Endothelial cell of umbilical vein (primary cell): ENCODE data around the gene FGF19. TPM values are rescaled to one million over a fixed set of nuclear protein-coding genes. Genes with fewer than 3 reads are reported as not detected.

Experiments used
- BruUV-seq: library from RNA; stranded (reverse); fragments of 400-500 nt; replicated peaks from 2 replicates; lab custom pipeline; 2021; lab: Mats Ljungman, UMichigan
- CTCF ChIA-PET: fragments of 300-600, 350-600 bp; sonication (Branson Sonifier 250); formaldehyde crosslinking; loops from one replicate; lab custom pipeline; 2021; ENCODE audit warnings: antibody characterized with exemption, inconsistent platforms; lab: Charles Lee
- POLR2A ChIA-PET: fragments of 300-600, 350-600 bp; sonication (Branson Sonifier 250); formaldehyde crosslinking; loops from one replicate; lab custom pipeline; 2021; ENCODE audit warnings: antibody characterized with exemption, inconsistent platforms; lab: Charles Lee
- DNase-seq: peaks from one replicate; pipeline ENCODE4 v3.0.0-alpha.2; 2011; ENCODE audit warnings: low read depth, low spot score
- FAIRE-seq: peaks from 2 replicates; lab custom pipeline; 2011; peaks lifted over from hg19 to GRCh38; lab: Jason Lieb, UNC
- H2AFZ ChIP-seq: 2 replicates; pipeline ENCODE4 v1.6.0; 2012; ENCODE audit warnings: low read depth, low read length, control low read depth, inconsistent platforms
- H3K27ac ChIP-seq: 2 replicates; pipeline ENCODE4 v1.5.1; 2011; ENCODE audit warnings: low read depth, mild to moderate bottlenecking, control low read depth, low read length, moderate library complexity; ENCODE audit not compliant: insufficient read depth
- H3K27me3 ChIP-seq, 2 experiments: 2 replicates each; pipeline versions ENCODE4 v1.6.0 to v1.6.1; 2011; ENCODE audit warnings: low read length in 2 of 2, mixed read lengths in 1 of 2; ENCODE audit not compliant: control insufficient read depth in 2 of 2, insufficient read depth in 2 of 2
- H3K36me3 ChIP-seq, 2 experiments: 2 replicates in 1 of 2; 3 replicates in 1 of 2; pipeline ENCODE4 v1.5.1; 2011; ENCODE audit warnings: low read length in 2 of 2, mild to moderate bottlenecking in 1 of 2, moderate library complexity in 1 of 2; ENCODE audit not compliant: control insufficient read depth in 2 of 2, insufficient read depth in 2 of 2; ENCODE audit errors: extremely low read depth in 1 of 2
- H3K4me1 ChIP-seq: 3 replicates; pipeline ENCODE4 v1.5.1; 2011; ENCODE audit warnings: mild to moderate bottlenecking, low read length; ENCODE audit not compliant: control insufficient read depth, insufficient read depth; ENCODE audit errors: extremely low read depth
- H3K4me2 ChIP-seq: 2 replicates; pipeline ENCODE4 v1.6.1; 2011; ENCODE audit warnings: low read length, control low read depth, mixed read lengths; ENCODE audit not compliant: insufficient read depth
- H3K4me3 ChIP-seq, 3 experiments: fragments of 200-600 bp in 1 of 3; sonication (generic), shearing (Covaris generic) in 1 of 3; replicated peaks in 1 of 3; 2 replicates each; pipeline ENCODE4 v1.5.1; 2011 to 2016; ENCODE audit warnings: control low read depth in 3 of 3, low read length in 3 of 3, mild to moderate bottlenecking in 2 of 3, inconsistent platforms in 1 of 3, low read depth in 1 of 3, moderate library complexity in 1 of 3; ENCODE audit not compliant: insufficient read depth in 1 of 3
- H3K79me2 ChIP-seq: 2 replicates; pipeline ENCODE4 v1.6.0; 2012; ENCODE audit warnings: low read length, inconsistent platforms; ENCODE audit not compliant: control insufficient read depth, insufficient read depth
- H3K9ac ChIP-seq: replicated peaks from 2 replicates; pipeline ENCODE3; 2011; ENCODE audit warnings: low read length, control low read depth; ENCODE audit not compliant: insufficient read depth; ENCODE audit errors: extremely low read depth
- H3K9me1 ChIP-seq: replicated peaks from 3 replicates; pipeline ENCODE4 v1.6.0; 2011; ENCODE audit warnings: mild to moderate bottlenecking, low read length; ENCODE audit not compliant: control insufficient read depth, insufficient read depth; ENCODE audit errors: extremely low read depth
- H3K9me3 ChIP-seq: replicated peaks from 2 replicates; pipeline ENCODE4 v1.5.1; 2012; ENCODE audit warnings: low read length, inconsistent platforms; ENCODE audit not compliant: control insufficient read depth, insufficient read depth
- H4K20me1 ChIP-seq: replicated peaks from 2 replicates; pipeline ENCODE3; 2011; ENCODE audit warnings: mild to moderate bottlenecking, low read length; ENCODE audit not compliant: control insufficient read depth, insufficient read depth; ENCODE audit errors: extremely low read depth
- GATA2 ChIP-seq: IDR thresholded peaks from 2 replicates; pipeline ENCODE4 v1.7.0; 2011; ENCODE audit warnings: low read depth, mild to moderate bottlenecking, moderate library complexity, mixed read lengths, low read length; ENCODE audit not compliant: insufficient read length, insufficient read depth
- POLR2AphosphoS5 ChIP-seq: IDR thresholded peaks from 2 replicates; pipeline ENCODE4 v1.6.1; 2012; ENCODE audit warnings: low read depth, mild to moderate bottlenecking, control low read depth, low read length, moderate library complexity; ENCODE audit not compliant: insufficient read depth
- dilution Hi-C: fragments of 300-500 bp; cut with MboI; formaldehyde crosslinking; loops from one replicate; pipeline ENCODE4 v1.15.0; 2019; ENCODE audit warnings: low sequenced_read_pairs; ENCODE audit not compliant: extremely low pct_ligation_motif_present
- intact Hi-C: fragments of 100-400 bp; cut with micrococcal nuclease; formaldehyde crosslinking; loops from one replicate; pipeline ENCODE4 v1.10.0; 2022
- polyA plus RNA-seq, 4 experiments: library from polyadenylated mRNA; depleted of rRNA in 3 of 4; stranded (reverse) in 3 of 4; unstranded in 1 of 4; fragments of >200 nt; gene quantifications; 2 replicates each; pipeline versions ENCODE4 v1.2.1 to v1.2.3, GENCODE V29; 2011 to 2012; ENCODE audit warnings: missing spikeins in 1 of 4
- total RNA-seq: library from RNA; stranded (reverse); gene quantifications from 2 replicates; pipeline ENCODE4 v1.2.3, GENCODE V29; 2021
- TF ChIP-seq, protein P1 (sequence below): IDR thresholded peaks from 2 replicates; pipeline ENCODE4 v1.6.1; 2011; ENCODE audit not compliant: insufficient read depth, insufficient read length
- TF ChIP-seq, protein P2 (sequence below), 2 donors: IDR thresholded peaks; 1 replicate in 1 of 2; 2 replicates in 1 of 2; pipeline ENCODE4 v1.5.1; 2011; ENCODE audit warnings: low read length in 2 of 2, mild to moderate bottlenecking in 2 of 2, moderate library complexity in 2 of 2, control low read depth in 1 of 2, inconsistent platforms in 1 of 2, low read depth in 1 of 2; ENCODE audit not compliant: insufficient read depth in 1 of 2; ENCODE audit errors: extremely low read depth in 1 of 2

Gene FGF19
- total and polyA plus RNA-seq, 2 donors (not counting 3 experiments of a cell fraction or from before 2014, with no cell fraction given): 0.03 TPM; not detected in 1

DNA sequence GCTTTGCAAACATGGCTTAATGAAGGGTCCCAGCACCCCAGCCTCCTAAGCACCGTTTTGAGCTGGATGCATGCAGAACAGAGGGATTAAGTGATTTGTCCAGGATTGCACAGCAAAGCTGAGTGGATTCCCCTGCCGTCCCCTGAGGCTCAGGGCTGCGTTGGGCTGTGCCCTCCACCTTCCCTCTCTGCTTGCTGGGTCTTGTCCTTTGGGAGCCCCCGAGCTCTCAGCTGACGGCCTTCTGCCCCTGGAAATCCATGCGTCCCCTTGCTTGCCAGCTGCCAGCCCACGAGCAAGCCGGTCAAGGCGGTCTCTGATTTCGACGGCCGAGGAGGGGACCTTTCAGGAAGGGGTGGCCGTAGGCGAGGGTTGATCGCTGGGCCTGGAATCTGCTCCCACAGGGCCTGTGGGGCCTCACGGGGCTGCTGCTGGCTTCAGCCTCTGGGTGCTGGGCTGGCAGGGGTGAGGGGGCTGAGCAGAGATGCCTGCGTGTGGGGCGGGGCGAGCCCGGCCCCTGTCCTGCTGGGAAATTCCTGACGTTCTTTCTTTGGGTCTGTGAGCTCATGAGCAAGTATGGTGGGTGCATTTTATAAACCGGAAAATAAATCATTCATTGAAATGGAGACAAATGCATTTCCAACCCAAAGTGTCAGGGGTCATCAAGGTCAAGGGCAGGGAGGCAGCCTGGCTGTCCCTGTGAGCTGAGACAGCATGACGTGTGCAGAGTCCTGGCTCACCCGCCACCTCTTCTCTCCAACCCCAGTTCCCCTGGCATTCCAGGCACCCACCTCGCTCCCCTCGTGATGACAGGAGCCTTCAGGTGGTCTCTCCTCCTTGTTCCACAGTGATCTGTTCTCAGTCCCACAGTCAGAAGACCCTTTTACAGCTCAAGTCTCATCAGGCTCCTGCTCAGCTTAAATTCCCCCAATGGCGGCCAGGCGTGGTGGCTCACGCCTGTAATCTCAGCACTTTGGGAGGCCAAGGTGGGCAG is 43.2 kb upstream of the FGF19 start:
- intact Hi-C loops: no loop called here
- dilution Hi-C loops: no loop called here

More for the DNA sequence above, 43.2 kb upstream of the FGF19 start:
- DNase-seq: no peak
- H3K27ac ChIP-seq: no peak overlapping the region
- ChIA-PET POLR2A (no interaction called here), CTCF (no interaction called here)
- H3K4me1 ChIP-seq: peaks cover 5% of the 10 kb centered on the region
- no peaks in the 10 kb centered on the region for H3K9me1 ChIP-seq
- no peak for FAIRE-seq
- H2AFZ ChIP-seq: no peak overlapping the region
- H3K36me3 ChIP-seq: no peaks in the 10 kb centered on the region
- no peak overlapping the region for H3K9ac ChIP-seq
- H3K27me3 ChIP-seq: no peaks in the 10 kb centered on the region
- no peak overlapping the region for H3K4me2 ChIP-seq
- no peaks in the 10 kb centered on the region for H3K9me3 ChIP-seq
- H3K4me3 ChIP-seq: no peak overlapping the region
- H3K79me2 ChIP-seq: no peaks in the 10 kb centered on the region
- H4K20me1 ChIP-seq: no peaks in the 10 kb centered on the region
- TF ChIP-seq POLR2AphosphoS5: no peak
- TF ChIP-seq GATA2: no peak
- TF ChIP-seq, protein P1, sequence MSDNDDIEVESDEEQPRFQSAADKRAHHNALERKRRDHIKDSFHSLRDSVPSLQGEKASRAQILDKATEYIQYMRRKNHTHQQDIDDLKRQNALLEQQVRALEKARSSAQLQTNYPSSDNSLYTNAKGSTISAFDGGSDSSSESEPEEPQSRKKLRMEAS: no peak
- TF ChIP-seq, protein P2, sequence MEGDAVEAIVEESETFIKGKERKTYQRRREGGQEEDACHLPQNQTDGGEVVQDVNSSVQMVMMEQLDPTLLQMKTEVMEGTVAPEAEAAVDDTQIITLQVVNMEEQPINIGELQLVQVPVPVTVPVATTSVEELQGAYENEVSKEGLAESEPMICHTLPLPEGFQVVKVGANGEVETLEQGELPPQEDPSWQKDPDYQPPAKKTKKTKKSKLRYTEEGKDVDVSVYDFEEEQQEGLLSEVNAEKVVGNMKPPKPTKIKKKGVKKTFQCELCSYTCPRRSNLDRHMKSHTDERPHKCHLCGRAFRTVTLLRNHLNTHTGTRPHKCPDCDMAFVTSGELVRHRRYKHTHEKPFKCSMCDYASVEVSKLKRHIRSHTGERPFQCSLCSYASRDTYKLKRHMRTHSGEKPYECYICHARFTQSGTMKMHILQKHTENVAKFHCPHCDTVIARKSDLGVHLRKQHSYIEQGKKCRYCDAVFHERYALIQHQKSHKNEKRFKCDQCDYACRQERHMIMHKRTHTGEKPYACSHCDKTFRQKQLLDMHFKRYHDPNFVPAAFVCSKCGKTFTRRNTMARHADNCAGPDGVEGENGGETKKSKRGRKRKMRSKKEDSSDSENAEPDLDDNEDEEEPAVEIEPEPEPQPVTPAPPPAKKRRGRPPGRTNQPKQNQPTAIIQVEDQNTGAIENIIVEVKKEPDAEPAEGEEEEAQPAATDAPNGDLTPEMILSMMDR (IDR thresholded peaks at IDR 0.05; ENCODE audit: extremely low read depth in 1 of 2, insufficient read depth in 1 of 2, low read depth in 1 of 2, low read length in 2 of 2): no peak
- no TSS peak for BruUV-seq
